Glomerular visceral epithelial cell (primary cell): ENCODE results near the gene NNT.
"Not testable (repeated sequence)": the region's sequence is repeated elsewhere in the genome, so short reads cannot be mapped to it uniquely, and the experiment has no call there.

Experiments
- DNase-seq: peaks from one replicate; pipeline ENCODE4 v3.0.0-alpha.2; 2016; ENCODE audit errors: extremely low spot score

NNT gene

GRCh38 chr5:43666728-43667127, 63.7 kb downstream of the NNT start:
- DNase-seq: not testable (repeated sequence)

- DNase-seq: not testable (repeated sequence)
Measured at GRCh38 chr5:43667379-43667778, 64.4 kb downstream of the NNT start.

- no peak for DNase-seq
Measured at GRCh38 chr5:43674536-43674935, 71.6 kb downstream of the NNT start.

- DNase-seq: no peak
Measured at GRCh38 chr5:43675357-43675756, 72.4 kb downstream of the NNT start.

GRCh38 chr5:43676083-43676840, 73.3 kb downstream of the NNT start:
- no peak for DNase-seq

- no peak for DNase-seq
Measured at GRCh38 chr5:43677253-43677652, 74.3 kb downstream of the NNT start.

GRCh38 chr5:43679214-43679613, 76.2 kb downstream of the NNT start:
- no peak for DNase-seq

- DNase-seq: no peak
Measured at GRCh38 chr5:43680286-43680685, 77.3 kb downstream of the NNT start.

- DNase-seq: no peak
Measured at GRCh38 chr5:43683884-43684471, 81.0 kb downstream of the NNT start.

- no peak for DNase-seq
Measured at GRCh38 chr5:43685252-43685950, 82.4 kb downstream of the NNT start.

- DNase-seq: no peak
Measured at GRCh38 chr5:43687275-43687674, 84.3 kb downstream of the NNT start.

GRCh38 chr5:43691275-43691674, 88.3 kb downstream of the NNT start:
- no peak for DNase-seq

- no peak for DNase-seq
Measured at GRCh38 chr5:43691893-43692292, 88.9 kb downstream of the NNT start.

GRCh38 chr5:43693411-43693810, 90.4 kb downstream of the NNT start:
- DNase-seq: no peak

- DNase-seq: no peak
Measured at GRCh38 chr5:43694027-43694426, 91.0 kb downstream of the NNT start.

GRCh38 chr5:43696444-43696843, 93.5 kb downstream of the NNT start:
- not testable (repeated sequence) for DNase-seq

- no peak for DNase-seq
Measured at GRCh38 chr5:43699910-43700309, 96.9 kb downstream of the NNT start.

GRCh38 chr5:43700601-43701000, 97.6 kb downstream of the NNT start:
- no peak for DNase-seq

- DNase-seq: no peak
Measured at GRCh38 chr5:43701227-43701626, 98.2 kb downstream of the NNT start.

GRCh38 chr5:43702293-43702692, 99.3 kb downstream of the NNT start:
- no peak for DNase-seq

- no peak for DNase-seq
Measured at GRCh38 chr5:43702815-43703214, 99.8 kb downstream of the NNT start.

GRCh38 chr5:43704243-43704642, 101.3 kb downstream of the NNT start:
- DNase-seq: no peak

- DNase-seq: not testable (repeated sequence)
Measured at GRCh38 chr5:43706576-43706975, 103.6 kb downstream of the NNT start.
